HG02571 (cell line): ENCODE results near the gene ARID2.

ENCODE experiments used
- ATAC-seq: cut with Tn5 transposase; IDR thresholded peaks from one replicate; pipeline ENCODE4 v1.9.1; 2021; ENCODE audit warnings: mild to moderate bottlenecking, moderate library complexity; ENCODE audit not compliant: unreplicated experiment

Gene ARID2

GRCh38 chr12:45918818-45919217 lies 189.3 kb downstream of the ARID2 start:
- no peak for ATAC-seq

- ATAC-seq: no peak
Measured at GRCh38 chr12:45928309-45928708, 198.8 kb downstream of the ARID2 start.

GRCh38 chr12:45930369-45930768 lies 200.9 kb downstream of the ARID2 start:
- ATAC-seq: no peak

- no peak for ATAC-seq
Measured at GRCh38 chr12:45933504-45933903, 204.0 kb downstream of the ARID2 start.

- no peak for ATAC-seq
Measured at GRCh38 chr12:45934956-45935355, 205.4 kb downstream of the ARID2 start.

GRCh38 chr12:45938566-45938965 lies 209.1 kb downstream of the ARID2 start:
- no peak for ATAC-seq

GRCh38 chr12:45939759-45940158 lies 210.3 kb downstream of the ARID2 start:
- no peak for ATAC-seq

GRCh38 chr12:45944771-45945170 lies 215.3 kb downstream of the ARID2 start:
- ATAC-seq: no peak

- no peak for ATAC-seq
Measured at GRCh38 chr12:45946435-45946834, 216.9 kb downstream of the ARID2 start.

GRCh38 chr12:45948546-45948945 lies 219.0 kb downstream of the ARID2 start:
- ATAC-seq: no peak
